Activated CD4-positive, alpha-beta memory T cell treated with anti-CD3 and anti-CD28 coated beads for 36 hours (primary cell): ENCODE results near the gene RNASE3. TPM values are rescaled to one million over a fixed set of nuclear protein-coding genes. Genes with fewer than 3 reads are reported as not detected.
"Not testable (repeated sequence)": the region's sequence is repeated elsewhere in the genome, so short reads cannot be mapped to it uniquely, and the experiment has no call there.

Experiments
- CTCF ChIA-PET: fragments of 350-600 bp; sonication (Branson Sonifier 250); formaldehyde crosslinking; loops from one replicate; lab custom pipeline; 2021; ENCODE audit warnings: antibody characterized with exemption, inconsistent platforms; lab: Charles Lee
- POLR2A ChIA-PET: fragments of 350-600 bp; sonication (Branson Sonifier 250); formaldehyde crosslinking; loops from one replicate; lab custom pipeline; 2021; ENCODE audit warnings: antibody characterized with exemption; lab: Charles Lee
- DNase-seq: peaks from one replicate; pipeline ENCODE4 v3.0.0-alpha.2; 2020
- H3K27ac Mint-ChIP-seq: one replicate; pipeline ENCODE4 v1.8.0; 2021; ENCODE audit warnings: mixed read lengths
- H3K27me3 Mint-ChIP-seq: one replicate; pipeline ENCODE4 v1.8.0; 2021; ENCODE audit warnings: mixed read lengths
- H3K36me3 Mint-ChIP-seq: one replicate; pipeline ENCODE4 v1.8.0; 2021; ENCODE audit warnings: mixed read lengths
- H3K4me1 Mint-ChIP-seq: one replicate; pipeline ENCODE4 v1.8.0; 2021; ENCODE audit warnings: low read depth, mixed read lengths
- H3K4me3 Mint-ChIP-seq: one replicate; pipeline ENCODE4 v1.8.0; 2021; ENCODE audit warnings: mild to moderate bottlenecking, mixed read lengths
- H3K9me3 Mint-ChIP-seq: one replicate; pipeline ENCODE4 v1.8.0; 2021; ENCODE audit warnings: mixed read lengths
- intact Hi-C: fragments of 100-400 bp; cut with micrococcal nuclease; formaldehyde crosslinking; loops from one replicate; pipeline ENCODE4 v1.15.1; 2023
- total RNA-seq, 2 experiments: library from RNA; stranded (reverse); gene quantifications; one replicate each; pipeline ENCODE4 v1.2.3, GENCODE V29; 2021

RNASE3 gene
- total RNA-seq, 2 experiments from 2014 or later, result not detected

DNA sequence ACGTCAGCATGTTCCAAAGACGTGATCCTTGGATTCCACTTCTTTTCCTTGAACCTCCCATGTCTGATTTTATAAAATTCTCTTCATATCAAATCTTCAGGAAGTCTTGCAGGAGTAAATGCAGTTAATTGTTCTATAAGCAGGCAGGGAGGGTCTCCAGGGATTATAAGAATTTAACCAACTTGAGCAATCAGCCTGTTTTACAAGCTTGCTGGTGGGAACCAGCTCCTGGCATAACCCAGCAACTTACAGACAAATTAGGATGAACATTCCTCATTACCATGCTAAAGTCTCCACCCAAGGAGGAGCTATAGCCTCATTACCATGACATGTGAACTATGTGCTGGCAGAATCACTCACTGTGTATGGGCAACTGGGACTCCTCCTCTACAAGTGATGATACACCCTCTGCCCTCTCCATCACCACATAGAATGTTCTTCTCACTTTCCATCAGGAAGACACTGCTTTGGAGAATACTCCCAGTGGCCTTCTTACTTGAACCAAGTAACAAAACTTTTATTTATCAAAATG, 32.6 kb downstream of the RNASE3 start:
- H3K9me3 Mint-ChIP-seq, result peaks cover 11% of the 10 kb centered on the region
- DNase-seq, intact Hi-C loops, H3K4me1 Mint-ChIP-seq, H3K36me3 Mint-ChIP-seq, H3K27ac Mint-ChIP-seq, CTCF ChIA-PET, H3K4me3 Mint-ChIP-seq, POLR2A ChIA-PET: not testable (repeated sequence)
- H3K27me3 Mint-ChIP-seq, result peaks cover 32% of the 10 kb centered on the region

DNA sequence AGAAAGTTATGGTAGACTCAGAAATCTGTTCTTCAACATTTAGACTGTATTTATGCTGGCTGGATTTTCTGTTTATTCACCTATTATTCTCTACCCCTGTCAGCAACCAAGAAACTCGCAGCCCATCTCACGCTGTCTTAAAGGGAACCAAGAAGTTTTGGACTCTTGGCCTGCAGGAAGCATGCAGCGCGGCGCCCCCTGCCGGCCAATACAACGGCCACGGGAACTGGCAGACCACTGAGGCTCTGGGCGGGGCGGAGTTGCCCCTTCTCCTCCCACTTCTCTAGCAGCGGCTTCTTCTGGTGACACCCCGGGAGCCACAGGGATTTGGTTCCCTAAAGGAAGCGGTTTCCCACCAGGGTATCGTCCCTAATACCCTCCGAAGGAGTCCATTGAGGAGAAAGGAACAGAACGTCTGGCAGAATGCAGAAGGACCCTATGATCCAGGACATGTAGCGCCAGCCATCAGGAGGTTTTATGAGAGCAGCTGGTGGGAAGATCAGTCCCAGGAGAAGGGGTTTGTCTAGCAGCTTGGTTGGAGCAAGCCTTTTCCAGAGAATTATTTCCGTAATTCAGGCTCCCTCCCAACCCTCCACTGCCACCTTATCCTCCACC, 43.1 kb downstream of the RNASE3 start:
- intact Hi-C loops, result no loop called here
- CTCF ChIA-PET, result interaction anchor here (1.2 kb wide), 1 partner anchor 37 kb away, joined by 4 read pairs; no protein-coding TSS in a partner anchor
- DNase-seq, result peak; percentile 32
- POLR2A ChIA-PET, result no interaction called here
- Mint-ChIP-seq H3K4me1 (no peaks in the 10 kb centered on the region), H3K27me3 (peaks cover 6% of the 10 kb centered on the region), H3K36me3 (no peaks in the 10 kb centered on the region), H3K9me3 (no peaks in the 10 kb centered on the region), H3K4me3 (no peak overlapping the region), H3K27ac (no peak overlapping the region)

DNA sequence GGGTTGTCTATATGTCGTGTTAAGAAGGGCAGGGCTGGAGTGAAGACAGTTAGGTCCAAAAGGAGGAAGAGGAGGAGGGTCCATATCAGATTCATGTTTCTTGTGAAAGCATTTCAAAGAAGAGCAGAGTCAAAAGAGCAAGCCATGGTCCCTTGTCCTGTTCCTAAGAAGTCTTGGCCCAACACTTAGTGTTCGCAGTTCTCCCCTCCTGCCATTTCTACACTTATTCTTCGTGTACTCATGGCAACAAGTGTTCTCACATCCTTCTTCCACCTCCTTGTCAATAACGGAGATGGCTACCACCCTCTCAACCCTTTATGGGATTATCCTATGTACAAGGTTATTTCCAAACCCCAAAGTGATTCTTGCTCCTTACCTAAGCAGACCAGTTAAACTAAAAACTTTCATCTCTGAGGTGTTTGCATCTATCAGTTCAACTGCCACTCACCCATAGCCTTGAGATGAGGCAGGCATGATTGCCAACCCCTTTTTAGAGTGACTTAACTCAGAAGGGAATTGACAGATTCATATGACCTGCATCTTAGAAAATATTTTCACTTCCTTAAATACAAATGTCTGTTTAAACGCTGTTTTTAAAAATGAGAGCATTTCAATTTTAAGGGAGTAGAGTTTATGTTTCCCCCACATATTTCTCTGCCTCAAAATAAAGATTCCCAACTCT, 44.3 kb downstream of the RNASE3 start:
- Mint-ChIP-seq H3K27me3 (peaks cover 4% of the 10 kb centered on the region), H3K4me3 (no peak overlapping the region), H3K4me1 (no peaks in the 10 kb centered on the region), H3K27ac (no peak overlapping the region), H3K9me3 (no peaks in the 10 kb centered on the region), H3K36me3 (no peaks in the 10 kb centered on the region)
- POLR2A ChIA-PET, result interaction anchor here (0.6 kb wide), 1 partner anchor 62 kb away, joined by 3 read pairs; no protein-coding TSS in a partner anchor
- intact Hi-C loops, result no loop called here
- CTCF ChIA-PET, result no interaction called here
- DNase-seq, result no peak

Other genes with a start within 250 kb of the RNASE3 start
- gene OR6S1, start 249.7 kb upstream of the RNASE3 start, total RNA-seq, result not detected
- under 1 TPM; 0.69 to 0.70 TPM for gene RNASE4, start 206.8 kb upstream of the RNASE3 start, total RNA-seq
- 1 to 10 TPM; 1.1 to 2.0 TPM for gene ANG, start 202.6 kb upstream of the RNASE3 start, total RNA-seq
- gene EDDM3A, start 145.5 kb upstream of the RNASE3 start, total RNA-seq, result not detected
- gene EDDM3B, start 123.0 kb upstream of the RNASE3 start, total RNA-seq, result not detected
- gene RNASE6, start 110.1 kb upstream of the RNASE3 start, total RNA-seq, result 1 to 10 TPM; 1.6 to 2.3 TPM
- not detected for gene RNASE1, start 88.5 kb upstream of the RNASE3 start, total RNA-seq
- gene RNASE2, start 64.1 kb downstream of the RNASE3 start, total RNA-seq, result not detected
- 10 to 100 TPM; 74.9 to 78.9 TPM for gene METTL17, start 98.6 kb downstream of the RNASE3 start, total RNA-seq
- gene SLC39A2, start 107.9 kb downstream of the RNASE3 start, total RNA-seq, result under 1 TPM in 1 of 2 experiments, not detected in 1; 0.17 TPM
- gene NDRG2, start 133.7 kb downstream of the RNASE3 start, total RNA-seq, result 1 to 10 TPM; 7.7 to 9.6 TPM
- not detected for gene TPPP2, start 138.8 kb downstream of the RNASE3 start, total RNA-seq
- gene RNASE13, start 143.4 kb downstream of the RNASE3 start, total RNA-seq, result not detected
- not detected for gene RNASE7, start 151.0 kb downstream of the RNASE3 start, total RNA-seq
- gene RNASE8, start 166.4 kb downstream of the RNASE3 start, total RNA-seq, result not detected
- gene ARHGEF40, start 178.9 kb downstream of the RNASE3 start, total RNA-seq, result under 1 TPM; 0.33 to 0.44 TPM
- gene ZNF219, start 207.3 kb downstream of the RNASE3 start, total RNA-seq, result 10 to 100 TPM in 1 of 2 experiments, 1 to 10 TPM in 1; 9.9 to 10.7 TPM
- gene TMEM253, start 209.7 kb downstream of the RNASE3 start, total RNA-seq, result not detected